IMR-90 (cell line): ENCODE measurements around the gene ATP1A2.

ENCODE experiments used
- CTCF ChIP-seq: conservative IDR thresholded peaks from 2 replicates; pipeline ENCODE4 v1.5.1; 2012; ENCODE audit warnings: mild to moderate bottlenecking, low read depth, low read length, improper control_type of control experiment
- MAZ ChIP-seq: IDR thresholded peaks from 2 replicates; pipeline ENCODE4 v1.6.1; 2012; ENCODE audit warnings: low read depth, mild to moderate bottlenecking, low read length, improper control_type of control experiment, moderate library complexity, borderline replicate concordance

GRCh38 chr1:160143695-160144094 is 28.1 kb downstream of the ATP1A2 start:
- TF ChIP-seq CTCF = no peak
- TF ChIP-seq MAZ = no peak
